GM18909 (cell line): Measurements from ENCODE around the gene EVC.
"Not testable (repeated sequence)": the region's sequence is repeated elsewhere in the genome, so short reads cannot be mapped to it uniquely, and the experiment has no call there.

Experiments used
- ATAC-seq: cut with Tn5 transposase; IDR thresholded peaks from one replicate; pipeline ENCODE4 v1.9.1; 2021; ENCODE audit warnings: mild to moderate bottlenecking; ENCODE audit not compliant: unreplicated experiment, poor library complexity

Gene EVC

DNA sequence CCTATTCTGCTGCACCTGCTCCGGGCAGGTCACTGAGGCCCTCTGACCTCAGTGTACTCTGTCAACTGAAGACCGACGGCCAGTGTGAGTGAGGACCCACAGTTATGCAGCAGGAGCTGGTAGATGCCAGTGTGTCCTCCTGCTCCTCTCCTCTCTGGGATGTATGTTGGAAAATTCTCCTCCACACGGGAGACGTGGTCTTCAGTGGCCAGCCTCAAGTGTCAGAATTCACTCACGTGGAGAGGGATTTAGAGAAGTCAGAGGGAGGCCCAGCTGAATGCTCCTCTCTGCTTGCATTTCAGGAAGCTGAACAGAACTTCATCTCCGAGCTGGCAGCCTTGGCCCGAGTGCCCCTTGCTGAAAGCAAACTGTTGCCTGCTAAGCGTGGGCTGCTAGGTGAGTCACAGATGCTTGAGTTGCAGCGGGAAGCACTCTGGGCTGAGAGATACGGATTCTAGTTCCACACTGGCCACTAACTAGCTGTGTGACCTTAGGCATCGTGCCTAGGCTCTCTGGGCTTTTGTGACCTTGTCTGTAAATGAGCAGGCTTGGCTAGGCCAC, 98.3 kb downstream of the EVC start:
- no peak for ATAC-seq

GRCh38 chr4:5810151-5810550, 99.2 kb downstream of the EVC start:
- no peak for ATAC-seq

GRCh38 chr4:5810770-5811430, 99.9 kb downstream of the EVC start:
- ATAC-seq, result no peak

DNA sequence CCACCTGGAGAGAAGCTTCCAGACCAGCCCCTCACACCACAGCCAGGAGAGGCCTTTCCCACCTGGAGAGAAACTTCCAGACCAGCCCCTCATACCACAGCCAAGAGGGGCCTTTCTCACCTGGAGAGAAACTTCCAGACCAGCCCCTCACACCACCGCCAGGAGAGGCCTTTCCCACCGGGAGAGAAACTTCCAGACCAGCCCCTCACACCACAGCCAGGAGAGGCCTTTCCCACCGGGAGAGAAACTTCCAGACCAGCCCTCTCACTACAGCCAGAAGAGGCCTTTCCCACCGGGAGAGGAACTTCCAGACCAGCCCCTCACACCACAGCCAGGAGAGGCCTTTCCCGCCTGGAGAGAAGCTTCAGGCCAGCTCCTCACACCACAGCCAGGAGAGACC, 101.1 kb downstream of the EVC start:
- not testable (repeated sequence) for ATAC-seq

GRCh38 chr4:5812506-5813229, 101.7 kb downstream of the EVC start:
- peak; percentile 50 for ATAC-seq

GRCh38 chr4:5813882-5814255, 102.9 kb downstream of the EVC start:
- ATAC-seq, result no peak

GRCh38 chr4:5814421-5814820, 103.4 kb downstream of the EVC start:
- ATAC-seq, result no peak

- ATAC-seq, result no peak
These were observed 104.6 kb downstream of the EVC start for GRCh38 chr4:5815641-5816040.

DNA sequence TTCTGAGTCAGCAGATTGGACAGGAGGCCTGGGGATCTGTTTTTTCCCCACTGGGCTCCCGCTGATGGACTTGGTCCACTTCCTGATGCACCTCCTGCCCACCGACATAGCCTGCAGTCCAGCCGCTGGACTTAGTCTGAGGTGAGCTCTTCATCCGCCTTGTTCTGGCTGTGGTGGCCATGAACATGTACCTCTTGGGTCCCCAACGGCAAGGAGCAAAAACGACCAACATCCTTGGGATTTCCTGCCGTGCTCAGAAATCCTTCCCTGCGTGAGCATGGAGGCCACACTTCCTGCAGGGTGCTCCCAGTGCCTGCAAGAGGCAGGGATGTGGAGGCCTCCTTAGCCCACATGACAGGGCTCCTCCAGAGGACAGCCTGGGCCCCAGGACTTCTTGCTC, 105.1 kb downstream of the EVC start:
- no peak for ATAC-seq

- ATAC-seq, result no peak
These were observed 105.9 kb downstream of the EVC start for GRCh38 chr4:5816851-5817375.

DNA sequence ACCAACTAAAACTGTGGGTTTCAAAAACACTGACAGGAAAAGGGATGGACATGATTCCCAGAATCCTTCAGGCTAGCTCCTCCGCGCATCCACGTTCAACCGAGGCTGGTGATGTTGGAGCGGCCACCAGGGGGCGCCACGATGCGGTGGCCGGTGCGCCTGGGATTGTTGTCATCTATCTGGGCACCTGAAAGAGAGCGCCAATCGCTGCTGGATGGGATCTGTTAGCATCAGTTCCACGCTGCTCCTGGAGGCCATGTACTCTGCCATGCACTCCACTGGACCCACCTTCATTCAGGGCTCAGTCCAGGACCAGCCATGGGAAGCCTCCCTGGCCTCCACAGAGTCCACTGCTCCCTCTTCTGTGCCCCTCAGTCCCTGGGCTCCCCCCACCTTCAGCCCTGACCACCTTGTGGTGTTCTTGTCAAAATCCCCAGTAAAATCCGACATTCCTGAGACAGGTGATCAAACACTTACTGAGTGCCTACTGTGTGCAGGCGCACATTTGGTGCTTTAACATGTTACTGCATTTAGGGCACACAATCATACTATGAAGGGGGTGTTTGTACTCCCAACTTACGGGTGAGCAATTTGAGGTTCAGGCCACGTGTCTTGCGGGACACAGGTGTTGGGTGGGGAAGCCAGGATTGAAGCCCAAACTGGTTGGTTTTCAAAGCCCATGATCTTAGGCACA, 110.8 kb downstream of the EVC start:
- no peak for ATAC-seq

- ATAC-seq, result no peak
These were observed 111.6 kb downstream of the EVC start for GRCh38 chr4:5822619-5823018.

DNA sequence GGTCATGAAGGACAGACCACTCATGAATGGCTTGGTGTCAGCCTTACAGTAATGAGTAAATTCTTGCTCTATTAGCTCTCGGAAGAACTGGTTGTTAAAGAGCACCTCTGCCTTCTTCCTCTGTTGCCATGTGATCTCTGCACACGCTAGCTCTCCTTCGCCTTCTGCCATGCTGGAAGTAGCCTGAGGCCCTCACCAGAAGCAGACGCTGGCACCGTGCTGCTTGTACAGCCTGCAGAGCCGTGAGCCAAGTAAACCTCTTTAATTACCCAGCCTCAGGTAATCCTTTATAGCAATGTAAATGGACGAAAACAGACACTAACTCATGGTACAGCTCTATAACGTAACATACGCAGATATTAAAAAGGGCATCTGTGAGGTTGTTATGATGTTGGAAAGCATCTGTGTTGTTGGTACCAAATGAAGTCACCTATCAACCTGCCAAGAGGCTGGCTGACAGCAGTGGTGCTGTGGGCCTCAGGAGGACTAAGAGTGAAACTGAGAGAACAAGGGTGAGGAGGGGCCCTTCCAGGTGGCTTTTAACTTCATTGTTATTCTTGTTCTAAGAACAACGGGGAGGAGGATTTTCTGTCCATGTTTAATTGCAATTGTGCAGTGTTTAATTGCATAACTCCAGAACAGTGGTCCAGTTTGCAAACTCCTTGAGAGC, 112.7 kb downstream of the EVC start:
- ATAC-seq, result peak; percentile 57

DNA sequence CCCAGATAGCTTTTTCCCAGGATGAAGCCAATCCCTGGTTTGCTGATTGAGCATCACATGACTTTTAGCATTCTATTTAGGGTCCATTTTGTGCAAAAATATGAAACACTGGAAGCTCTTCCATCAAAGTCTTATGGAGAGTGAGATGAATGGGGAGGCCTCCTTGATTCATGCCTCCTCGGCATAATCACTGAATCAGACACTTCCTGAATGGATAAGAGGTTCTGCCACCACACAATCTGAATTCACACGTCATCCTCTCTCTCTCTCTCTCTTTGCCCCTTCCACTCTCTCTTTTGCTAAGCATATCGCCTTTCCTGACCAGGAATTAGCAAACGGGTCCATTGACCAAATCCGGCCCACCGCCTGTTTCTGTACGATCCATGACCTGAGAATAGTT, 113.2 kb downstream of the EVC start:
- ATAC-seq, result no peak

DNA sequence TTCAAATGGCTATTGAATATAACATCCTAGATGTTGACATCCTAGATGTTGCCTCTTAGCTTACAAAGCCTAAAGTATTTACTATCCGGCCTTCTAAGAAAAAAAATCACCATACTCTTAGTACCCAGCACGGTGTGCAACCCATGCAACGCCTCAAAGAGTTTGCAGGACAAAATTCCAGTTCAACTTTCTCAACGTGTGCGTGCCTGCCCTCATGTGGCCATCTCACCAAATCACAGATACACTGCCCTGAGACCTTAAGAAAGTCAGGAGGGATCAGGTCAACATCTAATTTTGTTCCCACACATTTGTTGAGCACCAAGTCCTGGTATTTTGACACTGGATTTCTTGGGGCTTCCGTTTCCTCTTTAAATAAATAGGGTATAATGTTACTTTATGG, 113.6 kb downstream of the EVC start:
- no peak for ATAC-seq

- ATAC-seq, result no peak
These were observed 114.5 kb downstream of the EVC start for GRCh38 chr4:5825321-5826041.

DNA sequence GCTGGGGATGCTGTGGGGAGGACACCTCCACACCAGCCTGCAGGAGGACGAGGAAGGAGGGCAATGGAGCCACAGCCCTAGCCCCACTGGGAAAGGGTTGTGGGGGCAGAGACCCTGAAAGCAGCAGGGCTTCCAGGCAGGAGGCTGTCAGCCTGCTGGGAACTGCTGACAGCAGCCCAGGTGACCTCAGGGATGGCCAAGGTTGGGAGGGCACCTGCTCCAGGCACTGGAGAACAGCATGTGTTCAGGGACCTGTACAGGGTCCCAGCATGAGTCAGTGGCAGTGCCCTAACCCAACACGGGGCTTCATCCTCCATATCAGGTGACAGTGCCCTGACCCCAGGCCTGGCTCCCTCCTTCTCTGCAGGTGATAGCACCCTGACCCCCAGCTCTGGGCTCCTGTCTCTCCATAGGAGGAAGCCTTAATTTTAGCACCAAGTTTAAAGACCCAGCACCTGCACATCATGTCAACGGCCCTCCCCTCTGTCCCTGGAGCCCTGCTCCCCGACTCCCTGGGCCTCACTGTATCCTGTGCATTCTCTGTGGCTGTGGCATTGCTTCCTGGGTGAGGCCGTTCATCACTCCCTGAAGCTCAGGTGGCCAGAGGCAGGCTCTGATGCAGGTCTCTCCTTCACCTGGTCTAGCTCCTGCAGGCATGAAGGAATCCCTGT, 115.6 kb downstream of the EVC start:
- ATAC-seq, result no peak

- no peak for ATAC-seq
These were observed 116.4 kb downstream of the EVC start for GRCh38 chr4:5827108-5828004.
